Chondrocyte (in vitro differentiated cells): ENCODE results near the gene TRIP13. TPM values are rescaled to one million over a fixed set of nuclear protein-coding genes. Genes with fewer than 3 reads are reported as not detected.
"Not testable (repeated sequence)": the region's sequence is repeated elsewhere in the genome, so short reads cannot be mapped to it uniquely, and the experiment has no call there.

Experiments
- DNase-seq: peaks from one replicate; pipeline ENCODE4 v3.0.0; 2021; ENCODE audit warnings: mixed read lengths, low spot score
- H3K27ac Mint-ChIP-seq: one replicate; pipeline ENCODE4 v1.8.0; 2021; ENCODE audit warnings: mild to moderate bottlenecking, moderate library complexity, mixed read lengths; ENCODE audit not compliant: unreplicated experiment
- H3K27me3 Mint-ChIP-seq: 2 replicates; pipeline ENCODE4 v1.8.0; 2021; ENCODE audit warnings: low read depth, mixed read lengths
- H3K36me3 Mint-ChIP-seq: 2 replicates; pipeline ENCODE4 v1.8.0; 2021; ENCODE audit warnings: low read depth, mixed read lengths
- H3K4me1 Mint-ChIP-seq: 2 replicates; pipeline ENCODE4 v1.8.0; 2021; ENCODE audit warnings: low read depth, mild to moderate bottlenecking, mixed read lengths
- H3K4me3 Mint-ChIP-seq: one replicate; pipeline ENCODE4 v1.8.0; 2021; ENCODE audit warnings: mild to moderate bottlenecking, moderate library complexity, mixed read lengths; ENCODE audit not compliant: unreplicated experiment
- H3K9me3 Mint-ChIP-seq: 2 replicates; pipeline ENCODE4 v1.8.0; 2021; ENCODE audit warnings: low read depth, mixed read lengths
- total RNA-seq: library from RNA; stranded (reverse); gene quantifications from 3 replicates; pipeline ENCODE4 v1.2.1, GENCODE V29; 2021
- TF ChIP-seq, protein P1 (sequence below): fragments of 200-600 bp; sonication (generic); IDR thresholded peaks from 2 replicates; pipeline ENCODE4 v1.5.0; 2021; ENCODE audit warnings: antibody characterized with exemption, mild to moderate bottlenecking, moderate library complexity

TRIP13 gene
- total RNA-seq, 1 donor from 2014 or later = 4.9 TPM

DNA sequence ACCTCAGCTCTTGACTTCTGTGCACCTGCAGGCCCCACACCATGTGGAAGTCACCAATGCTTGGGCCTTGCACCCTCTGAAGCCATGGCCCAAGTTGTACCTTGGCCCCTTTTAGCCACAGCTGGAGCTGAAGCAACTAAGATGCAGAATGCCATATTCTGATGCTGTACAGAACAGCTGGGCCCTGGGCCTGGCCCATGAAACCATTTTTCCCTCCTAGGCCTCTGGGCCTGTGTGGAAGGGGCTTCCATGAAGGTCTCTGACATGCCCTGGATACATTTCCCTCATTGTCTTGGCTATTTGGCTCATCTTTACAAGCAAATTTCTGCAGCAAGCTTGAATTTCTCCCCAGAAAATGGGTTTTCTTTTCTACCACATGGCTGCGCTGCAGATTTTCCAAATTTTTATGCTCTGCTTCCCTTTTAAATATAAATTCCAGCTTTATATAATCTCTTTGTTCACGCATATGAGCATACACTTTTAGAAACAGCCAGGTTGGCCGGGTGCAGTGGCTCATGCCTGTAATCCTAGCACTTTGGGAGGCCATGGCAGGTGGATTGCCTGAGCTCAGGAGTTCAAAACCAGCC lies 41.8 kb downstream of the TRIP13 start:
- H3K9me3 Mint-ChIP-seq, H3K4me1 Mint-ChIP-seq, H3K36me3 Mint-ChIP-seq, H3K27ac Mint-ChIP-seq, H3K4me3 Mint-ChIP-seq, DNase-seq: not testable (repeated sequence)
- peaks cover 76% of the 10 kb centered on the region for H3K27me3 Mint-ChIP-seq
- TF ChIP-seq, protein P1, sequence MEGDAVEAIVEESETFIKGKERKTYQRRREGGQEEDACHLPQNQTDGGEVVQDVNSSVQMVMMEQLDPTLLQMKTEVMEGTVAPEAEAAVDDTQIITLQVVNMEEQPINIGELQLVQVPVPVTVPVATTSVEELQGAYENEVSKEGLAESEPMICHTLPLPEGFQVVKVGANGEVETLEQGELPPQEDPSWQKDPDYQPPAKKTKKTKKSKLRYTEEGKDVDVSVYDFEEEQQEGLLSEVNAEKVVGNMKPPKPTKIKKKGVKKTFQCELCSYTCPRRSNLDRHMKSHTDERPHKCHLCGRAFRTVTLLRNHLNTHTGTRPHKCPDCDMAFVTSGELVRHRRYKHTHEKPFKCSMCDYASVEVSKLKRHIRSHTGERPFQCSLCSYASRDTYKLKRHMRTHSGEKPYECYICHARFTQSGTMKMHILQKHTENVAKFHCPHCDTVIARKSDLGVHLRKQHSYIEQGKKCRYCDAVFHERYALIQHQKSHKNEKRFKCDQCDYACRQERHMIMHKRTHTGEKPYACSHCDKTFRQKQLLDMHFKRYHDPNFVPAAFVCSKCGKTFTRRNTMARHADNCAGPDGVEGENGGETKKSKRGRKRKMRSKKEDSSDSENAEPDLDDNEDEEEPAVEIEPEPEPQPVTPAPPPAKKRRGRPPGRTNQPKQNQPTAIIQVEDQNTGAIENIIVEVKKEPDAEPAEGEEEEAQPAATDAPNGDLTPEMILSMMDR = peak; percentile 74

DNA sequence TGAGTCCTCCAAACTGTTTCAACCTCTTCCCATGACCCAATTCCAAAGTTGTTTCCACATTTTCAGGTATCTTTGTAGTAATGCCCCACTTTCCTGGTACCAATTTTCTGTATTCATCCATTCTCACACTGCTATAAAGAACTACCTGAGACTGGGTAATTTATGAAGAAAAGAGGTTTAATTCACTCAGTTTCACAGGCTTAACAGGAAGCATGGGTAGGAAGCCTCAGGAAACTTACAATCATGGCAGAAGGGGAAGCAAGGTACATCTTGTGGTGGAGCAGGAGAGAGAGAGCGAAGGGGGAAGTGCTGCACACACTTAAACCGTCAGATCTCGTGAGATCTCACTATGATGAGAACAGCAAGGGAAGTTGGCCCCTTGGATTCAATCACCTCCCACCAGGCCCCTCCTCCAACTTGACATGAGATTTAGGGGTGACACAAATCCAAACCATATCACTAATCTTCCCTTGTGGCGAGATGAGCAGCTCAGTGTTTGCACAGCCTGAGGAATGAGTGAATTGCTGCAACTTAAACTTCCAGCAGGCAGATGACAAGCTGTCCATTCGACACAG lies 42.9 kb downstream of the TRIP13 start:
- Mint-ChIP-seq H3K27me3 (peaks cover 72% of the 10 kb centered on the region), H3K4me3 (no peak overlapping the region), H3K36me3 (peaks cover 1% of the 10 kb centered on the region), H3K4me1 (no peaks in the 10 kb centered on the region), H3K27ac (no peak overlapping the region), H3K9me3 (no peaks in the 10 kb centered on the region)
- TF ChIP-seq, protein P1 = no peak
- DNase-seq = no peak

DNA sequence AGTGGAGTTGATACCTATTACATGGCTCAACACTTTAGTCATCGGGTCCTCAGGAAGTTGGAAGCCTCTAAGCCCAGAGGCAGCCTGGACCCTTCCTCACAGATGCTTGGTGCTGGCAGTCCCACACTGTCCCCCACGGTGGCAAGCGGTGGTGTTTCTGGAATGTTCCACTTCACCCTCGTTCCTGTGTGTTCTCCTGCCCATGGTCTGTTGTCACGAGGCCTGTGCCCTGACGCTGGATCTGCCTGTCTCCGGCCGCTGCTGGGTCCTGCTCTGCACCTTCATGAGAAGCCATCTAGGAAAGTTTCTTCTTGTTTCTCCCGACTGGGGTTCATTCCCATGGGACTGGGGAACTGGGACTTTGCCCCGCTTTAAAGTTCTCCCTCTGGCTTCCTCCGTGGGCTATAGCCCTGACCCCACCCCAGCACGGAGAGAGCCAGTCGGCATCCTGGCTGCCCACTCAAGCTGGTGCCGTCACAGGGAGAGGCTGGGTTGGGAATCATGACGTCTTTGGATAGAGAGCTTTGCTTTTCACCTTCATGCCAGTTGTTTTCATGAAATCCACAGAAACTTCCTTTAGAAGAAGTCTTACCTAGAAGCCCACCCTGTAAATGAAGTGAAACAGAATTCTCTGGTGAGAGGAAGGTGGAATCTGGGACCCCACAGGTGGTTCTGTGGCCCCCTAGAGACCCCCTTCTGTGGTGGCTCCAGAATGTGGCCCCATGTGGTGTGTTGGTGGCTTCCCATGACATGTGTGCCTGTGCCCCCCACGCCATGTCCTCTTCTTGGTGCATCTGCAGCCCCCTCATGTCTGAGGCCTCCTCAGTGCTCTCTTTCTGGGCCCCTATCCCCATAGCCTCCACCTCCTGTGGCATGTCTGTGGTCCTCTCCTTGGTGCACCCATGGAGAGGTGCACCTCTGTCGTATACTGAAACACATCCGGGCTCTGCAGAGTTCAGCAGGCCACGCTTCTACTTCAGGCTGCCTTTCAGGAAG lies 43.8 kb downstream of the TRIP13 start:
- DNase-seq = no peak
- Mint-ChIP-seq H3K27me3 (peaks cover 74% of the 10 kb centered on the region), H3K4me3 (no peak overlapping the region), H3K36me3 (peaks cover 1% of the 10 kb centered on the region), H3K9me3 (no peaks in the 10 kb centered on the region), H3K27ac (no peak overlapping the region), H3K4me1 (no peaks in the 10 kb centered on the region)
- TF ChIP-seq, protein P1 = no peak

DNA sequence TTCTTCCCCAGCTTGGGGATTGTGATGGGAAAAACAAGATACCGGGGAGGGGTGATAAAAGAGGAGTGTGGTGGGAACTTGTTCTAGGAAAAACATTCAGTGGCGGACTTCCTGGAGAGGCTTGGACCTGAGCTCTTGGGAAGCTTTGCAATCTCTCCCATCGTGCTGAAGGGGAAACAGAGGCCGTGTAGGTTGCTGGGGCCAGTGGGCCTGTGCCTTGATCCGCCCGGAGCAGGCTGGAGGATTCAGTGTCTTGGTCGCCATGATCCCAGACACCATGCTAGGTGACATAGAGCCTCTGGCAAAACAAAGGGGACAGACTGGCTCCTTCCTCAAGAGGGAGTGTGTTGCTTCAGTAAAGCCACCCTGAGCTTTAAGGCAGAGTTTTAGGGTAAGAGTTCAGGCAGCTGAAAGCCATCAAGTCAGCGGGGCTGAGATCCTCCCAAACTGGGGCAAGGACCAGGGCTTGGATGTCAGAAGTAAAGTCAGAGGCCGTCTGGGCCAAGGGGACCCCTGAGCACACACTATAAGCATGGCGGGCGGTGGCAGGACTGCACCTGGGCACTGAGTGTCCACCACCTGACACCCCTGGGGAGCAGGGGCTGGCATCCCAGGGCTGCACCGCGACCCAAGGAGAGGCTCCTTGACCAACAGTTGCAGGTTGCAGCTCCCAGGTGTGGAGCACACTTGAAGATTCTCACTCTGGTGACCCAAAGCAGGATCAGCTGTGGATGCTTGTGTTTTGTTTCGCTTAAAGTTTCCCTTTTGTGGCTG lies 44.7 kb downstream of the TRIP13 start:
- H3K27me3 Mint-ChIP-seq = peaks cover 72% of the 10 kb centered on the region
- peaks cover 1% of the 10 kb centered on the region for H3K36me3 Mint-ChIP-seq
- no peak for DNase-seq
- no peaks in the 10 kb centered on the region for H3K4me1 Mint-ChIP-seq
- no peak overlapping the region for H3K27ac Mint-ChIP-seq
- TF ChIP-seq, protein P1 = no peak
- no peaks in the 10 kb centered on the region for H3K9me3 Mint-ChIP-seq
- H3K4me3 Mint-ChIP-seq = no peak overlapping the region

DNA sequence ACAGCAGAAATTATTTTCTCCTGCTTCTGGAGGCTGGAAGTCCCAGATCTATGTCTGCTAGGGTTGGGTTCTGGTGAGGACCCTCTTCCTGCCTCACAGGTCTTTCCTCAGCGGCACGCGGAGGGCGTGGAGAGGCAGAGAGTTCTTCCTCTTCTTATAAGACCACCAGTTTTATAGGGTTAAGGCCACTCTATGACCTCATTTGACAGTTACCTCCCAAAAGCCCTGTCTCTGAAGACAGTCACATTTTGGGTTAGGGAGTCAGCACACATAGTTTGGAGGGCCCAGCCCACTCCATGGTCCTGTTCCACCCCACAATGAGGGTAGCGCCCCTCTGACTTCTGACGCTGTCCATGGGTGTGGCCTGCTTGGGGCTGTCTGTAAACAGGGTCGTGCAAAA lies 46.7 kb downstream of the TRIP13 start:
- Mint-ChIP-seq H3K27ac (no peak overlapping the region), H3K36me3 (peaks cover 1% of the 10 kb centered on the region), H3K4me3 (no peak overlapping the region), H3K4me1 (no peaks in the 10 kb centered on the region), H3K27me3 (peaks cover 74% of the 10 kb centered on the region), H3K9me3 (no peaks in the 10 kb centered on the region)
- TF ChIP-seq, protein P1 = no peak
- no peak for DNase-seq

DNA sequence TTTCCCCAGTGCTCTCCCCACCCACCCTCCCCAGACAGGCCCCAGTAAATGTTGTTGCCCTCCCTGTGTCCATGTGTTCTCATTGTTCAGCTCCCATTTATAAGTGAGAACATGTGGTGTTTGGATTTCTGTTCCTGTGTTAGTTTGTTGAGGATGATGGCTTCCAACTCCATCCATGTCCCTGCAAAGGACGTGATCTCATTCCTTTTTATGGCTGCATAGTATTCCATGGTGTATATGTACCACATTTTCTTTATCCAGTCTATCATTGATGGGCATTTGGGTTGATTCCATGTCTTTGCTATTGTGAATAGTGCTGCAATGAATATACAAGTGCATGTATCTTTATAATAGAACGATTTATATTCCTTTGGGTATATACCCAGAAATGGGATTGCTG lies 48.1 kb downstream of the TRIP13 start:
- not testable (repeated sequence) for H3K4me1 Mint-ChIP-seq, H3K9me3 Mint-ChIP-seq, H3K27ac Mint-ChIP-seq, DNase-seq, H3K4me3 Mint-ChIP-seq, H3K36me3 Mint-ChIP-seq
- peaks cover 81% of the 10 kb centered on the region for H3K27me3 Mint-ChIP-seq
